ENCODE results near the gene TMSB15B.

DNA sequence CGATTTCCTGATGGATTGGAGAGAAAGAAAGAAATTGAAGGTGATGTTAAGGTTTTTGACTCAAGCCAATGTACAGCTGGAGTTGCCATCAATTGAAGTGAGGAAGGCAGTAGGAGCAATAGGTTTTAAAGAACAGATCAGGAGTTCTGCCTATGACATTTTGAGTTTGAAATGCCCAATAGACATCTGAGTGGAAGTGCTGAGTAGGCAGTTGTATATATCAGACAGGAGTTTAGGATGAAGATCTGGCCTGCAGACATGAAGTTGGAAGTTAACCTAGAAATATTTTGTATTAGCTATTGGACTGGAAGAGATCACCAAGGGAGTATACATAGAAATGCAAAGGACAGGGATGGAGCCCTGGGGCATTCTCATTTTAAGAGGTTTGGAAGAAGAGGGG lies 12.9 kb upstream of the TMSB15B start:
- TF ChIP-seq EP300 (conservative IDR thresholded peaks at IDR 0.05; ENCODE audit: poor library complexity, severe bottlenecking) (no peak), TAF1 (IDR thresholded peaks at IDR 0.05; ENCODE audit: low read depth) (no peak), POLR2AphosphoS5 (IDR thresholded peaks at IDR 0.05) (no peak), EZH2 (IDR thresholded peaks at IDR 0.05; ENCODE audit: borderline replicate concordance, insufficient read depth, low read length, poor library complexity, severe bottlenecking) (no peak)
- TF ChIP-seq, protein P1, sequence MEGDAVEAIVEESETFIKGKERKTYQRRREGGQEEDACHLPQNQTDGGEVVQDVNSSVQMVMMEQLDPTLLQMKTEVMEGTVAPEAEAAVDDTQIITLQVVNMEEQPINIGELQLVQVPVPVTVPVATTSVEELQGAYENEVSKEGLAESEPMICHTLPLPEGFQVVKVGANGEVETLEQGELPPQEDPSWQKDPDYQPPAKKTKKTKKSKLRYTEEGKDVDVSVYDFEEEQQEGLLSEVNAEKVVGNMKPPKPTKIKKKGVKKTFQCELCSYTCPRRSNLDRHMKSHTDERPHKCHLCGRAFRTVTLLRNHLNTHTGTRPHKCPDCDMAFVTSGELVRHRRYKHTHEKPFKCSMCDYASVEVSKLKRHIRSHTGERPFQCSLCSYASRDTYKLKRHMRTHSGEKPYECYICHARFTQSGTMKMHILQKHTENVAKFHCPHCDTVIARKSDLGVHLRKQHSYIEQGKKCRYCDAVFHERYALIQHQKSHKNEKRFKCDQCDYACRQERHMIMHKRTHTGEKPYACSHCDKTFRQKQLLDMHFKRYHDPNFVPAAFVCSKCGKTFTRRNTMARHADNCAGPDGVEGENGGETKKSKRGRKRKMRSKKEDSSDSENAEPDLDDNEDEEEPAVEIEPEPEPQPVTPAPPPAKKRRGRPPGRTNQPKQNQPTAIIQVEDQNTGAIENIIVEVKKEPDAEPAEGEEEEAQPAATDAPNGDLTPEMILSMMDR (IDR thresholded peaks at IDR 0.05; ENCODE audit: poor library complexity, severe bottlenecking): no peak
- TF ChIP-seq, protein P2, sequence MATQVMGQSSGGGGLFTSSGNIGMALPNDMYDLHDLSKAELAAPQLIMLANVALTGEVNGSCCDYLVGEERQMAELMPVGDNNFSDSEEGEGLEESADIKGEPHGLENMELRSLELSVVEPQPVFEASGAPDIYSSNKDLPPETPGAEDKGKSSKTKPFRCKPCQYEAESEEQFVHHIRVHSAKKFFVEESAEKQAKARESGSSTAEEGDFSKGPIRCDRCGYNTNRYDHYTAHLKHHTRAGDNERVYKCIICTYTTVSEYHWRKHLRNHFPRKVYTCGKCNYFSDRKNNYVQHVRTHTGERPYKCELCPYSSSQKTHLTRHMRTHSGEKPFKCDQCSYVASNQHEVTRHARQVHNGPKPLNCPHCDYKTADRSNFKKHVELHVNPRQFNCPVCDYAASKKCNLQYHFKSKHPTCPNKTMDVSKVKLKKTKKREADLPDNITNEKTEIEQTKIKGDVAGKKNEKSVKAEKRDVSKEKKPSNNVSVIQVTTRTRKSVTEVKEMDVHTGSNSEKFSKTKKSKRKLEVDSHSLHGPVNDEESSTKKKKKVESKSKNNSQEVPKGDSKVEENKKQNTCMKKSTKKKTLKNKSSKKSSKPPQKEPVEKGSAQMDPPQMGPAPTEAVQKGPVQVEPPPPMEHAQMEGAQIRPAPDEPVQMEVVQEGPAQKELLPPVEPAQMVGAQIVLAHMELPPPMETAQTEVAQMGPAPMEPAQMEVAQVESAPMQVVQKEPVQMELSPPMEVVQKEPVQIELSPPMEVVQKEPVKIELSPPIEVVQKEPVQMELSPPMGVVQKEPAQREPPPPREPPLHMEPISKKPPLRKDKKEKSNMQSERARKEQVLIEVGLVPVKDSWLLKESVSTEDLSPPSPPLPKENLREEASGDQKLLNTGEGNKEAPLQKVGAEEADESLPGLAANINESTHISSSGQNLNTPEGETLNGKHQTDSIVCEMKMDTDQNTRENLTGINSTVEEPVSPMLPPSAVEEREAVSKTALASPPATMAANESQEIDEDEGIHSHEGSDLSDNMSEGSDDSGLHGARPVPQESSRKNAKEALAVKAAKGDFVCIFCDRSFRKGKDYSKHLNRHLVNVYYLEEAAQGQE (IDR thresholded peaks at IDR 0.05; ENCODE audit: borderline replicate concordance): no peak

Measured in neural cell (in vitro differentiated cells).